K562 (cell line): Measurements from ENCODE around the gene TEX54.

ENCODE experiments used
- E2F8 ChIP-seq: fragments of 450-650 bp; IDR thresholded peaks from 2 replicates; pipeline ENCODE4 v1.7.1; 2018; ENCODE audit warnings: mild to moderate bottlenecking, low read depth; ENCODE audit not compliant: partially characterized antibody
- FOSL1 ChIP-seq: fragments of 200-800 bp; sonication (Bioruptor generic); conservative IDR thresholded peaks from 2 replicates; pipeline ENCODE4 v1.6.1; 2016; ENCODE audit warnings: missing genetic modification characterization, missing compliant biosample characterization
- ZBTB7A ChIP-seq: IDR thresholded peaks from 2 replicates; pipeline ENCODE4 v1.6.1; 2011; ENCODE audit warnings: low read depth, mild to moderate bottlenecking, low read length, moderate library complexity, borderline replicate concordance; ENCODE audit not compliant: control insufficient read depth

GRCh38 chr11:62843466-62843865 is 10.8 kb upstream of the TEX54 start:
- no peak for TF ChIP-seq ZBTB7A
- TF ChIP-seq FOSL1 (tag): no peak
- no peak for TF ChIP-seq E2F8
